Heart right ventricle (tissue), 16 donors: ENCODE measurements around the gene MPRIP. TPM values are rescaled to one million over a fixed set of nuclear protein-coding genes. Genes with fewer than 3 reads are reported as not detected.

Experiments
- ATAC-seq, 8 donors: fragments of 200-7000 bp; cut with Tn5 transposase; one replicate each; pipeline ENCODE4 v1.9.1; 2020; ENCODE audit warnings: mild to moderate bottlenecking in 8 of 8, moderate library complexity in 8 of 8, moderate number of reproducible peaks in 1 of 8
- DNase-seq, 2 donors: peaks; one replicate each; pipeline ENCODE4 v3.0.0-alpha.2; 2020
- H3K27ac ChIP-seq, 10 donors: fragments of 200-600 bp; sonication (generic) in 2 of 10; one replicate each; pipeline versions ENCODE4 v1.5.0 to v1.8.0; 2020 to 2022; ENCODE audit warnings: mild to moderate bottlenecking in 3 of 10
- H3K27me3 ChIP-seq, 7 donors: fragments of 200-600 bp; one replicate each; pipeline ENCODE4 v1.8.0; 2021 to 2022; ENCODE audit warnings: mild to moderate bottlenecking in 2 of 7
- H3K36me3 ChIP-seq, 9 donors: fragments of 200-600 bp; sonication (generic) in 1 of 9; one replicate each; pipeline versions ENCODE4 v1.5.0 to v1.8.0; 2020 to 2022; ENCODE audit warnings: mild to moderate bottlenecking in 2 of 9
- H3K4me1 ChIP-seq, 9 donors: fragments of 200-600 bp; sonication (generic) in 1 of 9; one replicate each; pipeline versions ENCODE4 v1.5.0 to v1.8.0; 2020 to 2022; ENCODE audit warnings: mild to moderate bottlenecking in 4 of 9
- H3K4me3 ChIP-seq, 10 donors: fragments of 200-600 bp; sonication (generic) in 2 of 10; one replicate each; pipeline versions ENCODE4 v1.5.0 to v1.8.0; 2020 to 2022; ENCODE audit warnings: mild to moderate bottlenecking in 7 of 10, moderate library complexity in 2 of 10
- H3K9me3 ChIP-seq, 11 donors: fragments of 200-600 bp in 10 of 11; sonication (generic) in 2 of 11; one replicate each; pipeline versions ENCODE4 v1.5.0 to v1.8.0; 2013 to 2022; ENCODE audit warnings: mild to moderate bottlenecking in 2 of 11, control low read depth in 1 of 11, moderate library complexity in 1 of 11
- WGBS, 2 donors: extraction: QIAGEN DNeasy Blood & Tissue Kit; methylation state at CpG; one replicate each; pipeline ENCODE4 v1.1.7; 2013; ENCODE audit warnings: inconsistent platforms in 1 of 2; 5-methylcytosine and 5-hydroxymethylcytosine counted together
- intact Hi-C, 10 donors: fragments of 100-400 bp; cut with DNase I; formaldehyde crosslinking; loops; one replicate each; pipeline versions ENCODE4 v1.11.1 to v1.14.2; 2022
- polyA plus RNA-seq, 2 donors: library from polyadenylated mRNA; stranded (reverse); fragments of 200-250 nt; gene quantifications; one replicate each; pipeline ENCODE4 v1.2.3, GENCODE V29; 2013
- total RNA-seq, 10 donors: library from RNA; stranded (reverse); fragmentation: NEBNext Ultra II Directional in 3 of 10; extraction: Animal tissue kit (Norgen Biotek cat#: 25700) in 3 of 10; gene quantifications; one replicate each; pipeline versions ENCODE4 v1.2.1 to v1.2.4, GENCODE V29; 2021 to 2023
- TF ChIP-seq, protein P1 (sequence below), 9 donors: fragments of 200-600 bp; sonication (generic) in 2 of 9; IDR thresholded peaks; one replicate each; pipeline versions ENCODE4 v1.5.0 to v1.8.0; 2021 to 2022; ENCODE audit warnings: antibody characterized with exemption in 9 of 9, mild to moderate bottlenecking in 5 of 9, moderate library complexity in 1 of 9
- donor health status: Arrhythmogenic right ventricular cardiomyopathy.
- donor health status: ischemic (EF 13 %, LVEDD 7.1; RV severe dilation, severe dysfunction).
- donor health status: healthy with polysubstance abuse.
- donor health status: DM: no; HTN: yes; CAD: no.
- donor health status: DM: no; HTN: no; CAD: no.
- donor health status: ischemic (EF 25% LVEDD 6.9; RV normal size, moderate dysfunction).
- donor health status: ischemic (EF 25% LVEDD 5.7; RV mildly dilated, moderate dysfunction).
- donor health status: healthy.
- donor health status: DM: yes; HTN: yes; CAD: no.
- donor health status: Ischemic cardiomyopathy.
- donor health status: ischemic (EF 35%, LVEDD 5.7; RV mildly dilated, moderate dysfunction).
- donor health status: nonischemic (EF 11% LVEDD 7.7; RV severe dilation, severe dysfunction).
- donor health status: DM: yes; HTN: yes; CAD: no.
- donor health status: PGD.
- donor health status: ischemic (EF 29% LVEDD 5.4; RV normal size, mild dysfunction).
- donor health status: nonischemic (EF 23%, LVEDD 6.1; RV moderate dilation, normal function).

MPRIP gene
- total and polyA plus RNA-seq, 12 donors, result 225 to 409 (median 321) TPM

DNA sequence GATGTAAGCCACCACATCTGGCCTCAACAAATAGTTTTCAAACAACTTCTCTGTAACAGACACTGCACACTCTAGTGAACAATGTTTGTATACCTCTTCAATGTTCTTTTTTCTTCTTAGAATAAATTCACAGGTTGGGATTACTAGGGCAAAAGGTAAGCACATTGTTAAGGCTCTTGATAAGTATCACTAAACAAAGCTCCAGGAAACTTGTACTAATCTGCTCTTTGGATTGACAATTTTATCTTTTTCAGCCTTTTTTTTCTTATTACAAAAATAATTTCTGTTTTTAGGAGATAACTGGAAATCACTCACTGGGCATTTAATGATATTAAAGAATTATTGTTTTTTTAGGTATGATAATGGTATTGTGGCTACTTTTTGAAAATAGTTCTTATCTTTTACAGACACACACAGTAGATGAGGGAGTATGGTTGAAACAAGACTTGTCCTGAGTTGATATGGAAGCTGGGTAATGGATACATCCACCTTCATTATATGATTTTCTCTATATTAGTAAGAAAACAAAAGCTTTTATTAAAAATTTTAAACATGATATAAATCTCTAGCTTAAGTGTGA is 7.7 kb upstream of the MPRIP start:
- Histone ChIP-seq H3K4me1 (peaks cover 10 to 49% (median 25%) of the 10 kb centered on the region in 9 donors), H3K36me3 (no peaks in the 10 kb centered on the region), H3K4me3 (no peak overlapping the region), H3K27me3 (no peaks in the 10 kb centered on the region), H3K9me3 (no peaks in the 10 kb centered on the region), H3K27ac (no peak overlapping the region)
- intact Hi-C loops, result loop anchor here in 1 of 10 donors (5.0 kb wide), 1 partner anchor 93 kb away; no protein-coding TSS in a partner anchor
- TF ChIP-seq, protein P1, sequence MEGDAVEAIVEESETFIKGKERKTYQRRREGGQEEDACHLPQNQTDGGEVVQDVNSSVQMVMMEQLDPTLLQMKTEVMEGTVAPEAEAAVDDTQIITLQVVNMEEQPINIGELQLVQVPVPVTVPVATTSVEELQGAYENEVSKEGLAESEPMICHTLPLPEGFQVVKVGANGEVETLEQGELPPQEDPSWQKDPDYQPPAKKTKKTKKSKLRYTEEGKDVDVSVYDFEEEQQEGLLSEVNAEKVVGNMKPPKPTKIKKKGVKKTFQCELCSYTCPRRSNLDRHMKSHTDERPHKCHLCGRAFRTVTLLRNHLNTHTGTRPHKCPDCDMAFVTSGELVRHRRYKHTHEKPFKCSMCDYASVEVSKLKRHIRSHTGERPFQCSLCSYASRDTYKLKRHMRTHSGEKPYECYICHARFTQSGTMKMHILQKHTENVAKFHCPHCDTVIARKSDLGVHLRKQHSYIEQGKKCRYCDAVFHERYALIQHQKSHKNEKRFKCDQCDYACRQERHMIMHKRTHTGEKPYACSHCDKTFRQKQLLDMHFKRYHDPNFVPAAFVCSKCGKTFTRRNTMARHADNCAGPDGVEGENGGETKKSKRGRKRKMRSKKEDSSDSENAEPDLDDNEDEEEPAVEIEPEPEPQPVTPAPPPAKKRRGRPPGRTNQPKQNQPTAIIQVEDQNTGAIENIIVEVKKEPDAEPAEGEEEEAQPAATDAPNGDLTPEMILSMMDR (IDR thresholded peaks at IDR 0.05), result no peak
- ATAC-seq (no peak), DNase-seq (no peak)

DNA sequence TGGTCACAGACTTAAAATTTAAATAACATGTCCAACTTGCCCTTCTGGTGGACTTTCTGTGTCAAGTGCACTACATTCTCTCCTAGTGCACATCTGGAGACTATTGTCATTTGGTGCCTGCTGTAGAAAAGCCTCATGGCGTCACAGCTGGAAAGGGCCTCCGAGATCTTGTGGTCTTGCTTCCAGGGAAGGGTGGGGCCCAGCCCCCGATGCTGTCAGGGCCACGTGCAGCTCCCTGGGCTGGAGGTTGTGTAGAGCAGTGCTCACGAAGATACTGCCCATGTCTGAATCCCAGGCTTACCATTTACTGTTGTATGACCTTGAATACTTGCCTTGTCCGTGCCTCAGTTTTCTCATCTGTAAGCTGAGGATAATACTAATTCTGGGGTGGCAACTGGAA is 6.8 kb upstream of the MPRIP start:
- no peaks in the 10 kb centered on the region for H3K27me3 ChIP-seq
- no peak overlapping the region for H3K4me3 ChIP-seq
- peak overlapping the region in 4 of 10 donors; percentile 57 to 76 (median 67) for H3K27ac ChIP-seq
- no peaks in the 10 kb centered on the region for H3K36me3 ChIP-seq
- ATAC-seq (no peak), DNase-seq (no peak)
- no peaks in the 10 kb centered on the region for H3K9me3 ChIP-seq
- 76 to 82% methylated on average over 6 of the region's 6 CpGs for WGBS, 2 donors
- TF ChIP-seq, protein P1 (IDR thresholded peaks at IDR 0.05), result no peak
- H3K4me1 ChIP-seq, result peaks cover 10 to 49% (median 25%) of the 10 kb centered on the region in 9 donors
- intact Hi-C loops, result loop anchor here in 1 of 10 donors (5.0 kb wide), 1 partner anchor 92 kb away; no protein-coding TSS in a partner anchor

DNA sequence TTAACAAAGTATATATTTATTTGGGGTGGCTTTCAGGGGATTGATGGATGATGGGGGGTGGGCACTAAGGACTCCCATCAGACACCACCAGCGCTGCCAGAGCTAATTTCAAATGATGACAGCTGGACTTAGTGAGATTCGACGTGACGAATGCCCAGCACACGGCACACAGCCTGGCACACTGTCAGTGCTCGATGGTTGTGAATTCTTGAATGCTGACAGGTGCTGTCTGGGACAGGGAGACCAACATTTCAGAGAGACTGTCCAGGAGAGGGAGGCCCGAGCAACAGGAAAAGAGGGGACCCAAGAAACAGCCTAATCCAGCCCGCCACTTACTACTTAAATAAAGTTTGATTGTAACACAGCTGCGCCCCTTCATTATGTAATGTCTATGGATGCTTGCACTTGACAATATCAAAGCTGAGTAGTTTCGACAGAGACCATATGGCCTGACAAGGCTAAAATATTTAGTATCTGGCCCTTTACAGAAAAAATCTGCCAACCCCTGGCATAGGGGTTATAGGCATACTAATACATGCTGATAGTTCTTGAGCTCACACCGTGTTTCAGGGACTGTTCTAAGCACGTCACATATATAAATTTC is 6.2 kb upstream of the MPRIP start:
- DNase-seq, result no peak
- intact Hi-C loops, result loop anchor here in 2 of 10 donors (2.0 to 5.0 kb wide), 2 partner anchors 43 to 91 kb away; no protein-coding TSS in a partner anchor

DNA sequence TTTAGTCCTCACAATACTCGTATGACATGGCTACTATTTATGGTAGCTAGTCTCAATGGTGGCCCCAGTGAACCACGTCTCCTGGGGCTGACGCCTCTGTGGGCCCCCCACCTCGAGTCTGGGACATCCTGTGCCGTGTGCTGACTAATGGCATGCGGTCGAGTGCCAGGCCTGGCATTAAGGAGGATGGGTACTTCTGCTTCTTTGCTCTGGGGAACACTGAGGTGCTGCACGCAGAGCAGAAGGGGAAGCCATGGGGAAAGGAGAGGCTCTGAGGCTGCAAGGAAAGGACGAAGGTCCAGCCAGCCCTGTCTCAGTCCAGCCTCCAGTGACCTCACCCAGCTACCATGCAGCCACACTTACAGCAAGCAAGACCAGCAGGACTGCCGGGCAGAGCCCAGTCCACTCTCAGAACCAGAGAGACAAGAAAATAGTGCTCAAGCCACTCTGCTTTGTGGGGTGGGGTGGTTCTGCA is 5.7 kb upstream of the MPRIP start:
- DNase-seq (no peak), ATAC-seq (peak in 7 of 8 donors; percentile 18 to 89 (median 74))
- Histone ChIP-seq H3K4me1 (peaks cover 7 to 46% (median 29%) of the 10 kb centered on the region in 9 donors), H3K36me3 (no peaks in the 10 kb centered on the region), H3K4me3 (no peak overlapping the region), H3K27me3 (no peaks in the 10 kb centered on the region), H3K27ac (peak overlapping the region; percentile 2 to 76 (median 49)), H3K9me3 (no peaks in the 10 kb centered on the region)
- intact Hi-C loops, result loop anchor here in 2 of 10 donors (2.0 to 5.0 kb wide), 2 partner anchors 42 to 91 kb away; no protein-coding TSS in a partner anchor
- WGBS, 2 donors, result 49 to 56% methylated on average over 10 of the region's 10 CpGs
- TF ChIP-seq, protein P1 (IDR thresholded peaks at IDR 0.05), result no peak

More for the DNA sequence above, 6.2 kb upstream of the MPRIP start:
- Histone ChIP-seq H3K9me3 (no peaks in the 10 kb centered on the region), H3K27me3 (no peaks in the 10 kb centered on the region), H3K4me3 (no peak overlapping the region), H3K36me3 (no peaks in the 10 kb centered on the region), H3K27ac (peak overlapping the region in 9 of 10 donors; percentile 2 to 76 (median 57)), H3K4me1 (peaks cover 8 to 46% (median 26%) of the 10 kb centered on the region in 9 donors)
- WGBS, 2 donors, result 70 to 74% methylated on average over 12 of the region's 12 CpGs
- ATAC-seq, result peak in 2 of 8 donors; percentile 18 to 29
- TF ChIP-seq, protein P1 (IDR thresholded peaks at IDR 0.05), result no peak
